Measurements from ENCODE around the gene IRF1.
"Not testable (repeated sequence)": the region's sequence is repeated elsewhere in the genome, so short reads cannot be mapped to it uniquely, and the experiment has no call there.

GRCh38 chr5:132524877-132525276, 34.3 kb upstream of the IRF1 start:
- TF ChIP-seq EZH2 (IDR thresholded peaks at IDR 0.05); POLR2AphosphoS5 (IDR thresholded peaks at IDR 0.05; ENCODE audit: borderline replicate concordance, low read depth, low read length): not testable (repeated sequence)
